Measurements from ENCODE around the gene FGB.

Gene FGB

GRCh38 chr4:154597798-154598774 is 35.3 kb downstream of the FGB start:
- no peak for DNase-seq

- no peak for DNase-seq
Observed at GRCh38 chr4:154602404-154603020, 39.7 kb downstream of the FGB start.

GRCh38 chr4:154603033-154603943 is 40.5 kb downstream of the FGB start:
- DNase-seq, result no peak

GRCh38 chr4:154604696-154605200 is 41.9 kb downstream of the FGB start:
- DNase-seq, result no peak

- DNase-seq, result no peak
Observed at GRCh38 chr4:154606728-154607723, 44.2 kb downstream of the FGB start.

- no peak for DNase-seq
Observed at GRCh38 chr4:154608361-154609252, 45.8 kb downstream of the FGB start.

- no peak for DNase-seq
Observed at GRCh38 chr4:154609532-154609931, 46.7 kb downstream of the FGB start.

GRCh38 chr4:154610582-154610981 is 47.8 kb downstream of the FGB start:
- no peak for DNase-seq

- no peak for DNase-seq
Observed at GRCh38 chr4:154611833-154612232, 49.0 kb downstream of the FGB start.

- no peak for DNase-seq
Observed at GRCh38 chr4:154612472-154613414, 49.9 kb downstream of the FGB start, which contains the start of gene FGG. Gene FGG (minus strand): TSS chr4:154612656. CDS start chr4:154612609, 47 bp downstream.

- no peak for DNase-seq
Observed at GRCh38 chr4:154614306-154614705, 51.5 kb downstream of the FGB start.

GRCh38 chr4:154615211-154615610 is 52.4 kb downstream of the FGB start:
- no peak for DNase-seq

GRCh38 chr4:154616287-154616686 is 53.5 kb downstream of the FGB start:
- no peak for DNase-seq

GRCh38 chr4:154616731-154617130 is 53.9 kb downstream of the FGB start:
- no peak for DNase-seq

GRCh38 chr4:154617820-154618317 is 55.1 kb downstream of the FGB start:
- DNase-seq, result no peak

GRCh38 chr4:154618708-154619315 is 56.0 kb downstream of the FGB start:
- DNase-seq, result peak; percentile 27 to 37

GRCh38 chr4:154620111-154620510 is 57.3 kb downstream of the FGB start:
- DNase-seq, result no peak

Data from activated CD4-positive, alpha-beta T cell treated with anti-CD3 and anti-CD28 coated beads, Interleukin-2, amount 50 U/mL, for 4 hours (primary cell).